ENCODE data around the gene OPRM1.

DNA sequence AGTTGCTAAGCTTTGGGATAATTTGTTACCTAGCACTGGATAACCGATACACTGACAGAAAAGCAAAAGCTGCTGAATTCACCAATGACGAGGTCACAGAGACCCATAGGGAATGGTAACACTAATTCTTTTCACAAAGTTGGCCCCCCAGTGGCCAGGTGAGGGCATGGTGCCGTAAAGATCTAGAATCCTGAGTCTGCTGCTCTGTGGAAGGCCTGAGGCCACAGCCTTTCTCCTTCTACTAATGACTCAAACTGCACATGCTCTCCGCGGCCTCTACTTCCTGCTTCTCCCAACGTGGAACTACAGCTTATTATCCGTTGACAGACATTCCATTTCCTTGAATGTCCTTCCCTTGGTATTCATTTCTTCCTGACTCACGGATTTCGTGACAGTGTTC lies 127.1 kb downstream of the OPRM1 start:
- TF ChIP-seq, protein P1, sequence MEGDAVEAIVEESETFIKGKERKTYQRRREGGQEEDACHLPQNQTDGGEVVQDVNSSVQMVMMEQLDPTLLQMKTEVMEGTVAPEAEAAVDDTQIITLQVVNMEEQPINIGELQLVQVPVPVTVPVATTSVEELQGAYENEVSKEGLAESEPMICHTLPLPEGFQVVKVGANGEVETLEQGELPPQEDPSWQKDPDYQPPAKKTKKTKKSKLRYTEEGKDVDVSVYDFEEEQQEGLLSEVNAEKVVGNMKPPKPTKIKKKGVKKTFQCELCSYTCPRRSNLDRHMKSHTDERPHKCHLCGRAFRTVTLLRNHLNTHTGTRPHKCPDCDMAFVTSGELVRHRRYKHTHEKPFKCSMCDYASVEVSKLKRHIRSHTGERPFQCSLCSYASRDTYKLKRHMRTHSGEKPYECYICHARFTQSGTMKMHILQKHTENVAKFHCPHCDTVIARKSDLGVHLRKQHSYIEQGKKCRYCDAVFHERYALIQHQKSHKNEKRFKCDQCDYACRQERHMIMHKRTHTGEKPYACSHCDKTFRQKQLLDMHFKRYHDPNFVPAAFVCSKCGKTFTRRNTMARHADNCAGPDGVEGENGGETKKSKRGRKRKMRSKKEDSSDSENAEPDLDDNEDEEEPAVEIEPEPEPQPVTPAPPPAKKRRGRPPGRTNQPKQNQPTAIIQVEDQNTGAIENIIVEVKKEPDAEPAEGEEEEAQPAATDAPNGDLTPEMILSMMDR (IDR thresholded peaks at IDR 0.05) = no peak
- no peak for TF ChIP-seq POLR2A (IDR thresholded peaks at IDR 0.05)
